GM03348 (cell line): ENCODE measurements around the gene MTG2.
A peak's percentile ranks its signal among the peaks of the same experiment; 100 is the strongest.
"Not testable (repeated sequence)": the region's sequence is repeated elsewhere in the genome, so short reads cannot be mapped to it uniquely, and the experiment has no call there.

Source experiments
- DNase-seq: peaks from one replicate; pipeline ENCODE4 v3.0.0; 2012; ENCODE audit warnings: low spot score

MTG2 gene

GRCh38 chr20:62146019-62146755 lies 36.6 kb upstream of the MTG2 start:
- DNase-seq: no peak

DNA sequence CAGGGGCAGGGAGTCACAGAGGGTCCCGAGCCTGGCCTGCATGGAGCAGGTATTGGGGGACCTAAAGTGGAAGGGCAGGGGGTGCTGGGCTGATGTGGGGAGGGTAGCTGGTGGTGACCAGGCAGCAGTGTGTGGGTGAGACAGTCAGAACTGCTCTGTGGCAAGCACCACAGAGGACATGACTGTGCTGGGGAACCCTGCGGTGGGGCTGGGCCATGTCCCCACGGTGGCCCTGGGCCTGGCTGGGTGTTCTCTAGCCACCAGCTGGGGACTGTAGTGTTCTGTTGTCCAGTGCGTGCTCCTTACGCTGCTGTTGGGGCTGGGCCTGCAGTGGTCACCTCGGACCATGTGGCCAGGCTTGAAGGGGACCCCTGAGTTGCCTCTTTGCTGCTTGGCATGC lies 35.7 kb upstream of the MTG2 start:
- no peak for DNase-seq

- no peak for DNase-seq
Measured at GRCh38 chr20:62147528-62147927, 35.3 kb upstream of the MTG2 start.

- not testable (repeated sequence) for DNase-seq
Measured at GRCh38 chr20:62148383-62148782, 34.4 kb upstream of the MTG2 start.

GRCh38 chr20:62148908-62149314 lies 33.9 kb upstream of the MTG2 start:
- DNase-seq: no peak

DNA sequence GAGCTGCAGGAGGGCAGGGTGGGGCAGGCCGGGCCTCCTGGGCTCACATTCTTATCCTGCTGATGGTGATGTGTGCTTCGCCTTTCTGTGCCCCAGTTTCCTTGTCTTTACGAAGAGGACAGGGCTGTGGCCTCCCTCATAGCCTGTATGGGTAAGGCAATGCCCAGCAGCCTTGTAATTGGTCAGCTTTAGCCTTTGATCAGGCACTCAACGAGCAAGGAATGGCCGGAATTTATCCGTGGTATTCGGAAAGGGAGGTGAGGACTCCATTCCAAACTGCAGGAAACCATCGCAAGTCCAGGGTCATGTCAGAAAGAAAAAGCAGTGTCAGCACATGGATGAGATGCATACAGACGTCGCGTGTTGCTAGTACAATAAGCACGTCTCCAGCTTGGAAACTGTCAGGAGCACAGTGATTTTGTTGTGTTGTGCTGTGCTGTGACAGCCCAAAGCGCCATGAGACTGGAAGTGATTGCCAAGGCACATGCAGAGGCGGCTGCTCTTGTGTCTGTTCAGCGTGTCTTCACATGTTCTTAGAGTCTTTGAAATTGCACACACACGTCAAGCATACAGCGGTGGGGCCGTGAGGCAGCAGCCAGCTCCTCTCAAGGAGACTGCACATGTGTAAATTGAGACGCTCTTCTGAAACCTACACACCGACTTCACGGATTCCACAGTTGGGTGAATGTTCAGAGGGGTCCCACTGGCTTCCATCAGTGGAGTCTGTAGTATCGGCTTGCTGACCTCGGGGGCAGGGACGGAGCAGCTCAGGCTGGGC lies 33.1 kb upstream of the MTG2 start:
- DNase-seq: peak; percentile 50

GRCh38 chr20:62150310-62150575 lies 32.6 kb upstream of the MTG2 start:
- no peak for DNase-seq

- no peak for DNase-seq
Measured at GRCh38 chr20:62151225-62151624, 31.6 kb upstream of the MTG2 start.

- no peak for DNase-seq
Measured at GRCh38 chr20:62151835-62152364, 30.9 kb upstream of the MTG2 start.

GRCh38 chr20:62155428-62156253 lies 27.2 kb upstream of the MTG2 start:
- no peak for DNase-seq

GRCh38 chr20:62156254-62156556 lies 26.6 kb upstream of the MTG2 start:
- DNase-seq: no peak

GRCh38 chr20:62156592-62157386 lies 26.0 kb upstream of the MTG2 start:
- DNase-seq: peak; percentile 85

DNA sequence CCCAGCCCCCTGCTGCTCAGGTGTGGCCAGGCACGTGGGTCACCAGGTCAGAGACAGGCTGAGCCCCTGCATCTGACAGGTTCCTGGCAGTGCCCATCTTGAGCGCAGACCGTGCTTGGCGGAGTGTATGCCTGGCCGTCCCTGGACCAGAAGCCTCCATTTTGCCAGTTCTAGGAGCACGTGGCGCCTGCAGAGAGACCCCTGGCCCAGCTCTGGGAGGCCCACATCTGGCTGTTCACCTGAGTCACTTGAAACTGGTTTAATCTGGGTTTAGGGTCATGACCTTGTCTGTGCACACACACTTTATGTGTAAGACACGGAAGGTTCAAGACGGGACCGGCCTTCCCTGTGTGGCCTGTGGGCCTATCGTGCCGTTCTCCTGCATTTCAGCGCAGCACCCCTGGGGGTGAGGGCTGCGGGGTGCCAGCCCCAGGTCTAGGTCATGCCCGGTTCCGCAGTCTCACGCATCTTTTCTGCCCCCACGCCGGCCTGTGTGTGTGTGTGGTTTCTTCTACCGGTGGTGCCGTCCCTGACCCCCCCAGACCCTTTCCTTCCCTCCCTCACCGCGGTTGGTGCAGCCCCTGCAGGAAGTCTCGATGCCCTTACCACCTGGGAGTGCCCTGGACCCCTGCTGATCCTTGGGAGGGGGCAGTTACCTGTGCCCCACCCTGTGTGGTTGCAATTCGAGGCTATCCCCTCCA lies 25.3 kb upstream of the MTG2 start:
- DNase-seq: no peak

DNA sequence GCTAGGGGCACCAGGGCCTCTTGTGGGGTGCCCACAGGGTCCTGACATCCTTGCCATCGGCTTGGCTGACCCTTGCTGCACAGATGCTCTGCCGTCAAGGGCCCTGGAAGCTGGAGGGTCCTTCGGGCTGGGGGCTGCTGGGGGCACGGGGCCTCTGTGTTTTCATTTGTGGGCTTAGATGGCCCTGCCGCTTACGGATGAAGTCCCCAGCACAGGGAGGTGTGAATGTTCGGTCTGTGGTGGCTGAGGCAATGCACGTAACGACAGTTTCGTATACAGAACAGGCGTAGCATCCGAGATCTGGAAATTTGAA lies 24.8 kb upstream of the MTG2 start:
- no peak for DNase-seq

DNA sequence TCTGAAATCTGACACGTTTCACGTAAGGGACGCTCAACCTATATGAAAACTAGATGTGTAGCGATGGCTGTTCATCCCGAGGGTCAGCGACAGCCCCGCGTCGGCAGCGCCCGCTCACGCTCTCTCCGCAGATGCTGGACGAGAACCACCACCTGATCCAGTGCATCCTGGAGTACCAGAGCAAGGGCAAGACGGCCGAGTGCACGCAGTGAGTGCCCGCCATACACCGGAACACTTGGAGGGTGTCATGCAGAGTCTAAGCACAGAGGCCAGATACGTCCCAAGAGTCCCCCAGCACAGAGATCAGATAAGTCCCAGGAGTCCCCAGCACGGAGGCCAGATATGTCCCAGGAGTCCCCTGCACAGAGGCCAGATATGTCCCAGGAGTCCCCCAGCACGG lies 24.3 kb upstream of the MTG2 start:
- no peak for DNase-seq

DNA sequence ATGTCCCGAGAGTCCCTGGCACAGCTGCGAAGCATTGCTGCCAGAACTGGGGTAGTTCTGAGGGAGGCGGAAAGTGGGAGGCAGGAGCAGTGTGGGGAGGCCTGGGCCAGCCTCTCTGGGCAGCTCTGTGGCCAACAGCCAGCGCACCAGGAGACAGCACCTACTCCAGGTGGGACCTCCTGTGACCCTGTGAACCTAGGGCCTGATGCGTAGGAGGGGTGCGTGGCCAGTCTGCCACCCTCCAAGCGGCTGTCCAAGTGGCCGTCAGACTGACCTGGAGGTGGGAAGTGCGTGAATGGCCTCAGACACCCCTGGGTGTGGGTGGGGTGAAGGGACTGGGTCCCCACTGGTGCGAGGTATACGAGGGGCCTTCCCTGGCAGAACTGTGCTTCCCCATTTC lies 23.8 kb upstream of the MTG2 start:
- no peak for DNase-seq

GRCh38 chr20:62159839-62160238 lies 23.0 kb upstream of the MTG2 start:
- DNase-seq: no peak

GRCh38 chr20:62160253-62160652 lies 22.6 kb upstream of the MTG2 start:
- DNase-seq: no peak

DNA sequence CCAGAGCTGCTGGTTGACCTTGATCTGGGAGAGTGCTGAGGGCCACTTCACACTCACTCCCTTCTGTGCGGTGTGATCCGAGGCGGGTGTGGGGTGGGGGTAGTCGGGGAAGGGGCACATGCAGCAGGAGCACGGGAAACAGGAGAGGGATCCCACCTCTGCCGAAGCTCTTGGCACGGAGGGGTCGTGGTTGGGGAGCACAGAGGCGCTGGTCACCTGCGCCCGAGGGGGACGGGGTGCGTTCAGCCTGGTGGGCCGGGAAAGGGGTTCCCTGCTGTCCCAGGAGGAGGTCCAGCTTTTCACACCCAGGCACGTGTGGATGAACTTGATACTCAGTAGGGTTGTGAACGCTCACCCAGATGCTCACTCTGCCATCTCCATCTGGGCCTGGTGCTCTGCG lies 22.0 kb upstream of the MTG2 start:
- DNase-seq: no peak

DNA sequence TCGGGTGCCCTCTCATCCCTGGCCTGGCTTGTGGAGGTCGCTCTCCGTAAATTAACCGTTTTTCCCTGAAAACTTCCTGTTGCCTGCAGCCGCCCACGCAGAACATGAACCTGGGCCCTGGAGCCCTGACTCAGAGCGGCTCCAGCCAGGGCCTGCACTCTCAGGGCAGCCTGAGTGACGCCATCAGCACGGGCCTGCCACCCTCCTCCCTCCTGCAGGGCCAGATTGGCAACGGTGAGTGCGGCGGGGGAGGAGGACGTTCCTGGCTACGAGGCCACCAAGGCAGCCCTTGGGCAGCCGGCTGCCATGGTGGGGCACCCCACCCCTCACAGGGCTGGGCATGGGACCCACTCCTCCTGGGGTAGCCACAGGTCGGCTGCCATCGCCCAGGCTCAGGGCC lies 21.5 kb upstream of the MTG2 start:
- DNase-seq: no peak

DNA sequence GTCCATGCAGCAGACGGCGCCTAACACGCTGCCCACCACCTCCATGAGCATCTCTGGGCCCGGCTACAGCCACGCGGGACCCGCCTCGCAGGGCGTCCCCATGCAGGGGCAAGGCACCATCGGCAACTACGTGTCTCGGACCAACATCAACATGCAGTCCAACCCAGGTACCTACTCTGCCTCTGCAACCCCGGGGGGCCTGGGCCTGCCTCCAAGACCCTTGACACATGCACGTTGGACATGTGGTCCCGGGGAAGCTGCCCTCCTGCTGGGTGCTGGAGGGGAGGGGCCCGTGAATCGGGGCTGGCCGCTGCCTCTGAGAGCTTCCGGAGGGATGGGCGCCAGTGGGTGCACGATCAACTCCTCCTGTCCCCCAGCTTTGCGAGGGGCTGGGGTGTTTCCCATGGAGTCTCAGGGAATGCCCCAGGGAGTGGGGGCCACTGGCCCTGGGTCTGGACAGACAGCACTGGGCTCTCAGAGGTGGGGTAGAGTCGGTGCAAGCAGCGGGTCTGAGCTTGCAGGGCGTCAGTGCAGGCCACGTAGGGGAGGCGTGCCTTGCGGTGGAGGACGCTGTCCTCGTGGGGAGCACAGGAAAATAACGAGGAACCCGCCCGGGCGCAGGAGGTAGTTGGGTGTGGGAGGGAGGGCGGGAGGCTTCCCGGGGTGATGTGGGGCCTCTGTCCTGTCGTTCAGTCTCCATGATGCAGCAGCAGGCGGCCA lies 19.9 kb upstream of the MTG2 start:
- DNase-seq: no peak
